K562 (cell line): ENCODE results near the gene PLIN5. TPM values are rescaled to one million over a fixed set of nuclear protein-coding genes. Genes with fewer than 3 reads are reported as not detected.

Experiments used
- BRF1 ChIP-seq: IDR thresholded peaks from 3 replicates; pipeline ENCODE4 v1.6.1; 2011; ENCODE audit warnings: borderline replicate concordance, mild to moderate bottlenecking; ENCODE audit not compliant: insufficient read length; ENCODE audit errors: extremely low read depth
- CBX3 ChIP-seq, 2 experiments: IDR thresholded peaks; 1 replicate in 1 of 2; 2 replicates in 1 of 2; pipeline ENCODE4 v1.6.1; 2012; ENCODE audit warnings: inconsistent platforms in 2 of 2, low read length in 2 of 2, borderline replicate concordance in 1 of 2, control low read depth in 1 of 2
- ELK1 ChIP-seq: sonication (generic); formaldehyde crosslinking; IDR thresholded peaks from 2 replicates; pipeline ENCODE4 v1.8.1; 2022; ENCODE audit warnings: missing genetic modification reagents
- ESRRA ChIP-seq: fragments of 450-650 bp; IDR thresholded peaks from 2 replicates; pipeline ENCODE4 v1.6.1; 2014; ENCODE audit warnings: low read depth, mild to moderate bottlenecking, moderate library complexity, borderline replicate concordance
- HDGF ChIP-seq: fragments of 450-650 bp; IDR thresholded peaks from 2 replicates; pipeline ENCODE4 v1.6.1; 2016
- MCM2 ChIP-seq: fragments of 450-650 bp; IDR thresholded peaks from 2 replicates; pipeline ENCODE4 v1.6.1; 2017; ENCODE audit warnings: low read depth, mild to moderate bottlenecking
- NELFE ChIP-seq: IDR thresholded peaks from 2 replicates; pipeline ENCODE4 v1.6.1; 2011; ENCODE audit warnings: mild to moderate bottlenecking; ENCODE audit not compliant: insufficient read depth, insufficient read length
- NFE2L1 ChIP-seq: fragments of 450-650 bp; IDR thresholded peaks from 2 replicates; pipeline ENCODE4 v1.6.1; 2016; ENCODE audit warnings: missing genetic modification characterization, low read depth, mild to moderate bottlenecking, missing compliant biosample characterization, moderate library complexity, borderline replicate concordance
- NR1H2 ChIP-seq: sonication (generic); formaldehyde crosslinking; IDR thresholded peaks from 2 replicates; pipeline ENCODE4 v1.4.0; 2020; ENCODE audit warnings: mild to moderate bottlenecking, missing genetic modification reagents
- POU5F1 ChIP-seq: fragments of 150-350 bp; IDR thresholded peaks from 2 replicates; pipeline ENCODE4 v1.6.1; 2014; ENCODE audit warnings: borderline replicate concordance, low read length, low read depth, mild to moderate bottlenecking; ENCODE audit not compliant: partially characterized antibody
- RBM15 ChIP-seq: fragments of 200-400 bp; formaldehyde crosslinking; IDR thresholded peaks from 2 replicates; pipeline ENCODE4 v1.6.1; 2018; ENCODE audit warnings: mild to moderate bottlenecking, low read length, moderate library complexity; ENCODE audit not compliant: insufficient read depth
- RBM25 ChIP-seq: fragments of 200-400 bp; formaldehyde crosslinking; IDR thresholded peaks from 2 replicates; pipeline ENCODE4 v1.6.1; 2018; ENCODE audit warnings: low read length, low read depth, moderate library complexity; ENCODE audit not compliant: severe bottlenecking
- TAF7 ChIP-seq: fragments of 450-650 bp; IDR thresholded peaks from 2 replicates; pipeline ENCODE4 v1.6.1; 2016; ENCODE audit warnings: missing genetic modification characterization, missing compliant biosample characterization
- TBL1XR1 ChIP-seq, 2 experiments: IDR thresholded peaks; 2 replicates each; pipeline ENCODE4 v1.6.1; 2012; ENCODE audit warnings: improper control_type of control experiment in 2 of 2, low read length in 2 of 2, mild to moderate bottlenecking in 1 of 2
- XRCC5 ChIP-seq: fragments of 200-400 bp; formaldehyde crosslinking; IDR thresholded peaks from 2 replicates; pipeline ENCODE4 v1.6.1; 2017; ENCODE audit warnings: low read depth, mild to moderate bottlenecking, low read length
- ZKSCAN8 ChIP-seq: fragments of 200-800 bp; sonication (Bioruptor generic); IDR thresholded peaks from 2 replicates; pipeline ENCODE4 v1.6.1; 2016; ENCODE audit warnings: missing genetic modification characterization, missing compliant biosample characterization
- ZNF121 ChIP-seq: sonication (generic); formaldehyde crosslinking; conservative IDR thresholded peaks from 2 replicates; pipeline ENCODE4 v1.8.0; 2022; ENCODE audit warnings: missing genetic modification reagents
- ZNF174 ChIP-seq: fragments of 250-450 bp; sonication (Bioruptor Pico); IDR thresholded peaks from 2 replicates; pipeline ENCODE4 v1.4.0; 2020; ENCODE audit warnings: mild to moderate bottlenecking
- ZNF354B ChIP-seq: fragments of 250-450 bp; sonication (Bioruptor Pico); IDR thresholded peaks from 2 replicates; pipeline ENCODE4 v1.4.0; 2020
- ZNF57 ChIP-seq: fragments of 450-650 bp; formaldehyde crosslinking; IDR thresholded peaks from 2 replicates; pipeline ENCODE4 v1.4.0; 2020; ENCODE audit warnings: mild to moderate bottlenecking, moderate library complexity
- ZSCAN29 ChIP-seq: fragments of 450-650 bp; IDR thresholded peaks from 2 replicates; pipeline ENCODE4 v1.6.1; 2017
- polyA plus RNA-seq, 8 experiments: library from polyadenylated mRNA; depleted of rRNA in 4 of 8; stranded (reverse) in 5 of 8; unstranded in 3 of 8; fragments of >200 nt; fragmentation: Nextera tagmentation in 2 of 8; fragmentation: Illumina TruSeq in 1 of 8; extraction: Ambion mirVana in 2 of 8; extraction: Trizol in 1 of 8; gene quantifications; 2 replicates each; pipeline versions ENCODE4 v1.2.1 to v1.2.3, GENCODE V29; 2011 to 2014; ENCODE audit warnings: inconsistent platforms in 1 of 8, missing spikeins in 1 of 8
- total RNA-seq, 7 experiments: library from RNA; depleted of rRNA in 6 of 7; stranded (reverse); fragments of >200 nt in 6 of 7; fragmentation: Illumina TruSeq in 2 of 7; extraction: Trizol in 2 of 7; gene quantifications; 2 replicates each; pipeline versions ENCODE4 v1.2.1 to v1.2.3, GENCODE V29; 2011 to 2021; ENCODE audit warnings: low replicate concordance in 1 of 7
- TF ChIP-seq, protein P1 (sequence below): fragments of 250-450 bp; sonication (Bioruptor Pico); IDR thresholded peaks from 2 replicates; pipeline ENCODE4 v1.5.0; 2020; ENCODE audit warnings: mild to moderate bottlenecking, borderline replicate concordance
- TF ChIP-seq, protein P2 (sequence below): fragments of 450-650 bp; formaldehyde crosslinking; IDR thresholded peaks from 2 replicates; pipeline ENCODE4 v1.4.0; 2022; ENCODE audit warnings: mild to moderate bottlenecking, moderate library complexity
- TF ChIP-seq, protein P3 (sequence below): fragments of 450-650 bp; formaldehyde crosslinking; IDR thresholded peaks from 2 replicates; pipeline ENCODE4 v1.4.0; 2020; ENCODE audit warnings: mild to moderate bottlenecking, moderate library complexity

The PLIN5 gene
- total and polyA plus RNA-seq, 9 of the 15 experiments (the other 6 are each of a cell fraction or from before 2014, with no cell fraction given) = 0.04 to 1.3 (median 0.50) TPM

GRCh38 chr19:4578552-4579248 is 43.7 kb upstream of the PLIN5 start (continued):
- TF ChIP-seq CBX3 (IDR thresholded peaks at IDR 0.05; ENCODE audit: borderline replicate concordance in 1 of 2, low read length in 2 of 2) (peak in 1 of 2 experiments; percentile 53; a peak in 1 of 3 replicates), XRCC5 (0 out of 2 replicates have a peak, but pooled peaks have one; percentile 19), HDGF (0 out of 2 replicates have a peak, but pooled peaks have one; percentile 31), TBL1XR1 (IDR thresholded peaks at IDR 0.05; ENCODE audit: low read length in 2 of 2) (no peak), ZKSCAN8 (CRISPR knock-in tag) (no peak), RBM15 (no peak), ZNF174 (CRISPR knock-in tag) (no peak), ZNF121 (CRISPR knock-in tag) (0 out of 2 replicates have a peak, but pooled peaks have one; percentile 26), NFE2L1 (tag) (no peak), ZNF57 (CRISPR knock-in tag) (no peak), POU5F1 (no peak), ZSCAN29 (0 out of 2 replicates have a peak, but pooled peaks have one; percentile 30), MCM2 (no peak), ELK1 (CRISPR knock-in tag) (no peak), NR1H2 (CRISPR knock-in tag) (no peak), NELFE (no peak), TAF7 (tag) (no peak), BRF1 (no peak), ESRRA (no peak), RBM25 (peak; percentile 90), ZNF354B (CRISPR knock-in tag) (no peak)
- TF ChIP-seq, protein P1, sequence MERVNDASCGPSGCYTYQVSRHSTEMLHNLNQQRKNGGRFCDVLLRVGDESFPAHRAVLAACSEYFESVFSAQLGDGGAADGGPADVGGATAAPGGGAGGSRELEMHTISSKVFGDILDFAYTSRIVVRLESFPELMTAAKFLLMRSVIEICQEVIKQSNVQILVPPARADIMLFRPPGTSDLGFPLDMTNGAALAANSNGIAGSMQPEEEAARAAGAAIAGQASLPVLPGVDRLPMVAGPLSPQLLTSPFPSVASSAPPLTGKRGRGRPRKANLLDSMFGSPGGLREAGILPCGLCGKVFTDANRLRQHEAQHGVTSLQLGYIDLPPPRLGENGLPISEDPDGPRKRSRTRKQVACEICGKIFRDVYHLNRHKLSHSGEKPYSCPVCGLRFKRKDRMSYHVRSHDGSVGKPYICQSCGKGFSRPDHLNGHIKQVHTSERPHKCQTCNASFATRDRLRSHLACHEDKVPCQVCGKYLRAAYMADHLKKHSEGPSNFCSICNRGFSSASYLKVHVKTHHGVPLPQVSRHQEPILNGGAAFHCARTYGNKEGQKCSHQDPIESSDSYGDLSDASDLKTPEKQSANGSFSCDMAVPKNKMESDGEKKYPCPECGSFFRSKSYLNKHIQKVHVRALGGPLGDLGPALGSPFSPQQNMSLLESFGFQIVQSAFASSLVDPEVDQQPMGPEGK (CRISPR knock-in tag) = no peak
- TF ChIP-seq, protein P2, sequence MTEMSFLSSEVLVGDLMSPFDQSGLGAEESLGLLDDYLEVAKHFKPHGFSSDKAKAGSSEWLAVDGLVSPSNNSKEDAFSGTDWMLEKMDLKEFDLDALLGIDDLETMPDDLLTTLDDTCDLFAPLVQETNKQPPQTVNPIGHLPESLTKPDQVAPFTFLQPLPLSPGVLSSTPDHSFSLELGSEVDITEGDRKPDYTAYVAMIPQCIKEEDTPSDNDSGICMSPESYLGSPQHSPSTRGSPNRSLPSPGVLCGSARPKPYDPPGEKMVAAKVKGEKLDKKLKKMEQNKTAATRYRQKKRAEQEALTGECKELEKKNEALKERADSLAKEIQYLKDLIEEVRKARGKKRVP (CRISPR knock-in tag) = no peak
- TF ChIP-seq, protein P3, sequence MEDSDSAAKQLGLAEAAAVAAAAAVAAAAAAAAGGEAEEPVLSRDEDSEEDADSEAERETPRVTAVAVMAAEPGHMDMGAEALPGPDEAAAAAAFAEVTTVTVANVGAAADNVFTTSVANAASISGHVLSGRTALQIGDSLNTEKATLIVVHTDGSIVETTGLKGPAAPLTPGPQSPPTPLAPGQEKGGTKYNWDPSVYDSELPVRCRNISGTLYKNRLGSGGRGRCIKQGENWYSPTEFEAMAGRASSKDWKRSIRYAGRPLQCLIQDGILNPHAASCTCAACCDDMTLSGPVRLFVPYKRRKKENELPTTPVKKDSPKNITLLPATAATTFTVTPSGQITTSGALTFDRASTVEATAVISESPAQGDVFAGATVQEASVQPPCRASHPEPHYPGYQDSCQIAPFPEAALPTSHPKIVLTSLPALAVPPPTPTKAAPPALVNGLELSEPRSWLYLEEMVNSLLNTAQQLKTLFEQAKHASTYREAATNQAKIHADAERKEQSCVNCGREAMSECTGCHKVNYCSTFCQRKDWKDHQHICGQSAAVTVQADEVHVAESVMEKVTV (CRISPR knock-in tag) = no peak
